Adrenal gland (tissue), 12 donors: ENCODE results near the gene RAPGEF2. TPM values are rescaled to one million over a fixed set of nuclear protein-coding genes. Genes with fewer than 3 reads are reported as not detected.
"Not testable (repeated sequence)": the region's sequence is repeated elsewhere in the genome, so short reads cannot be mapped to it uniquely, and the experiment has no call there.

Experiments used
- DNase-seq, 7 donors: peaks; one replicate each; pipeline ENCODE4 v3.0.0-alpha.2; 2019 to 2020
- H3K27ac ChIP-seq, 5 donors: fragments of 200-600 bp; sonication (generic) in 4 of 5; 1 replicate in 3 of 5; 2 replicates in 2 of 5; pipeline versions ENCODE4 v1.5.1 to v1.8.0; 2016 to 2020; ENCODE audit warnings: mild to moderate bottlenecking in 1 of 5
- H3K27me3 ChIP-seq: fragments of 200-600 bp; 2 replicates; pipeline ENCODE4 v1.8.0; 2021
- H3K36me3 ChIP-seq, 2 donors: fragments of 200-600 bp; replicated peaks in 1 of 2; 1 replicate in 1 of 2; 2 replicates in 1 of 2; pipeline versions ENCODE4 v1.5.1 to v1.8.0; 2018 to 2022
- H3K4me1 ChIP-seq, 2 donors: fragments of 200-600 bp; replicated peaks in 1 of 2; 1 replicate in 1 of 2; 2 replicates in 1 of 2; pipeline versions ENCODE4 v1.5.1 to v1.8.0; 2018 to 2021
- H3K4me3 ChIP-seq, 4 donors: fragments of 200-600 bp; sonication (generic) in 3 of 4; one replicate each; pipeline ENCODE4 v1.5.1; 2016 to 2018
- H3K9me3 ChIP-seq, 3 donors: fragments of 200-600 bp; sonication (generic) in 1 of 3; replicated peaks in 1 of 3; 1 replicate in 2 of 3; 2 replicates in 1 of 3; pipeline versions ENCODE4 v1.5.1 to v1.8.0; 2016 to 2021
- POLR2A ChIP-seq, 2 donors: fragments of 450-650 bp; IDR thresholded peaks; one replicate each; pipeline ENCODE4 v1.6.1; 2017; ENCODE audit warnings: antibody characterized with exemption in 2 of 2, mild to moderate bottlenecking in 2 of 2, moderate library complexity in 1 of 2
- WGBS, 4 donors: extraction: QIAGEN DNeasy Blood & Tissue Kit in 2 of 4; methylation state at CpG; one replicate each; pipeline versions ENCODE4 v1.1.5 to v1.1.7; 2013 to 2017; 5-methylcytosine and 5-hydroxymethylcytosine counted together
- intact Hi-C, 2 donors: fragments of 100-400 bp; cut with DNase I; formaldehyde crosslinking; loops; one replicate each; pipeline versions ENCODE4 v1.14.1 to v1.15.0; 2022 to 2023
- polyA plus RNA-seq, 3 donors: library from polyadenylated mRNA; stranded (reverse); fragments of 200-250 nt in 2 of 3; fragments of 350-450 nt in 1 of 3; fragmentation: Illumina TruSeq in 1 of 3; extraction: RNeasy Lipid Tissue Mini Kit (QIAGEN cat#74804) in 1 of 3; gene quantifications; one replicate each; pipeline ENCODE4 v1.2.3, GENCODE V29; 2013 to 2014
- total RNA-seq, 9 donors: library from RNA; depleted of rRNA in 4 of 9; stranded (reverse); fragments of >200 nt in 4 of 9; fragments of 120-200 nt in 1 of 9; fragmentation: NEBNext Ultra II Directional in 1 of 9; extraction: Animal tissue kit (Norgen Biotek cat#: 25700) in 1 of 9; gene quantifications; one replicate each; pipeline versions ENCODE4 v1.1.0 to v1.2.4, GENCODE V29; 2013 to 2023
- TF ChIP-seq, protein P1 (sequence below), 6 experiments: fragments of 450-650 bp in 4 of 6; fragments of 200-600 bp in 2 of 6; sonication (generic) in 1 of 6; IDR thresholded peaks; 1 replicate in 5 of 6; 2 replicates in 1 of 6; pipeline versions ENCODE4 v1.5.1 to v1.8.0; 2016 to 2021; ENCODE audit warnings: antibody characterized with exemption in 6 of 6, mild to moderate bottlenecking in 2 of 6, moderate library complexity in 1 of 6
- donor health status: healthy with polysubstance abuse.
- donor health status: Bipolar disorder and iron deficiency.
- donor health status: DM: yes; HTN: yes; CAD: no.
- donor health status: DM: no; HTN: no; CAD: no.
- donor health status: DM: no; HTN: no; CAD: no.
- donor health status: DM: yes; HTN: yes; CAD: no.

RAPGEF2 gene
- total and polyA plus RNA-seq, 12 donors, result 5.2 to 53.9 (median 25.3) TPM

GRCh38 chr4:159062381-159062780 lies 40.5 kb upstream of the RAPGEF2 start:
- Histone ChIP-seq H3K36me3 (no peaks in the 10 kb centered on the region), H3K4me1 (no peaks in the 10 kb centered on the region), H3K27me3 (no peaks in the 10 kb centered on the region), H3K27ac (no peak overlapping the region), H3K9me3 (no peaks in the 10 kb centered on the region), H3K4me3 (no peak overlapping the region)
- DNase-seq, result no peak
- WGBS, 4 donors, result 38 to 92% (median 80%) methylated on average over 2 of the region's 2 CpGs
- intact Hi-C loops, result no loop called here
- TF ChIP-seq, protein P1, sequence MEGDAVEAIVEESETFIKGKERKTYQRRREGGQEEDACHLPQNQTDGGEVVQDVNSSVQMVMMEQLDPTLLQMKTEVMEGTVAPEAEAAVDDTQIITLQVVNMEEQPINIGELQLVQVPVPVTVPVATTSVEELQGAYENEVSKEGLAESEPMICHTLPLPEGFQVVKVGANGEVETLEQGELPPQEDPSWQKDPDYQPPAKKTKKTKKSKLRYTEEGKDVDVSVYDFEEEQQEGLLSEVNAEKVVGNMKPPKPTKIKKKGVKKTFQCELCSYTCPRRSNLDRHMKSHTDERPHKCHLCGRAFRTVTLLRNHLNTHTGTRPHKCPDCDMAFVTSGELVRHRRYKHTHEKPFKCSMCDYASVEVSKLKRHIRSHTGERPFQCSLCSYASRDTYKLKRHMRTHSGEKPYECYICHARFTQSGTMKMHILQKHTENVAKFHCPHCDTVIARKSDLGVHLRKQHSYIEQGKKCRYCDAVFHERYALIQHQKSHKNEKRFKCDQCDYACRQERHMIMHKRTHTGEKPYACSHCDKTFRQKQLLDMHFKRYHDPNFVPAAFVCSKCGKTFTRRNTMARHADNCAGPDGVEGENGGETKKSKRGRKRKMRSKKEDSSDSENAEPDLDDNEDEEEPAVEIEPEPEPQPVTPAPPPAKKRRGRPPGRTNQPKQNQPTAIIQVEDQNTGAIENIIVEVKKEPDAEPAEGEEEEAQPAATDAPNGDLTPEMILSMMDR (IDR thresholded peaks at IDR 0.05), result no peak
- TF ChIP-seq POLR2A (IDR thresholded peaks at IDR 0.05), result no peak

DNA sequence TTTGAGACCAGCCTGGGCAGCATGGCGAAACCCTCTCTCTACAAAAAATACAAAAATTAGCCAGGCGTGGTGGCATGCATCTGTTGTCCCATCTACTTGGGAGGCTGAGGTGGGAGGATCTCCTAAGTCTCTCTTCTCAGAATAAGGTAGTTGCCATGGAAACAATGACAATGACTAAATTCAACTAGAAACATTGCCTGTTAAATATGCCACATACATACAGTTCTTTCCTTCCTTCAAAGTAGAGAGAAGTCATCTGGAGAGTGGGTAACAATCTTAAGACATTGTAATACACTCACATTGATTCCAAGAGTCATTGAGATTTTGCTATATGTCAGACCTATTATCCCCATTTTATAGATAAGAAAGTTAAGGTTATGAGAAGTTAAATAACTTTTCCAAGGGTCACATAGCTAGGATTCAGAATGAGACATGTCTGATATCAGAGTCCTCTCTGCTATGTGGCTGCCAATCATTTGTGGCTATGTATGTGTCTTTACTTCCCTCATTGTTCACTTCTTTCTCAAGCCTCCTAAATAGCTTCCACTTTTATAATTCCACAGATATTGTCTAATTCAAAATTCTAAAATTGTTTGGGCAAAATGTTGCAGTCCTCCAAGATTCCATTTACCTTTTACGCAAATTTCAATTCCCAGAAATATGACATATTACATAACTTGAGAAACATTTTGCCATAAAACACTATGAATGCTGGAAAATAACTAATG lies 37.2 kb upstream of the RAPGEF2 start:
- intact Hi-C loops, result no loop called here
- H3K27ac ChIP-seq, result no peak overlapping the region
- no peaks in the 10 kb centered on the region for H3K9me3 ChIP-seq
- no peak overlapping the region for H3K4me3 ChIP-seq
- H3K4me1 ChIP-seq, result no peaks in the 10 kb centered on the region
- TF ChIP-seq, protein P1 (IDR thresholded peaks at IDR 0.05), result no peak
- TF ChIP-seq POLR2A (IDR thresholded peaks at IDR 0.05), result no peak
- H3K27me3 ChIP-seq, result no peaks in the 10 kb centered on the region
- H3K36me3 ChIP-seq, result no peaks in the 10 kb centered on the region
- DNase-seq, result no peak
- WGBS, 4 donors, result 90 to 96% (median 94%) methylated on average over 3 of the region's 3 CpGs

- H3K27ac ChIP-seq, H3K36me3 ChIP-seq, intact Hi-C loops, H3K27me3 ChIP-seq, H3K4me3 ChIP-seq, H3K4me1 ChIP-seq, DNase-seq, H3K9me3 ChIP-seq: not testable (repeated sequence)
- 85 to 93% (median 90%) methylated on average over 5 of the region's 5 CpGs for WGBS, 4 donors
Measured at GRCh38 chr4:159068139-159068538, 34.7 kb upstream of the RAPGEF2 start.

DNA sequence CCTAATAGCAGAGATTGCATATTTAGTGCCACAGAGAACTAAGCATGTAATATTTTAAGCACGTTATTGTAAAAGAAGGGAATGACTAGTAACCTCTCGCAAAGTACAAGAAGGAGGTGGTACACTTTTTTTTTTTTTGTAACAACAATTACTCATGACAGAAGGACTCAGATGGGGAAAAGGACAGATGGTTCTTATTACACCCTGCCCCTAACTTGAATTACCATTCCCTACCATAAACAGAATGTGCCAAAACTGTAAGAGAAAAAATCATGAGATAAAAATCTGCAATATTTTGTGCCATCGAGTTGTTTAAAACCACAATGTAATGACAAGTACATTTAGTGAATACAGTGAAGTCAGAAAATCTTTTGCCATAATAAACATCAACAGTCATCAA lies 33.0 kb upstream of the RAPGEF2 start:
- no peaks in the 10 kb centered on the region for H3K4me1 ChIP-seq
- H3K36me3 ChIP-seq, result no peaks in the 10 kb centered on the region
- H3K4me3 ChIP-seq, result no peak overlapping the region
- H3K9me3 ChIP-seq, result no peaks in the 10 kb centered on the region
- WGBS, 4 donors, result 63 to 79% (median 68%) methylated on average over 3 of the region's 3 CpGs
- H3K27me3 ChIP-seq, result no peaks in the 10 kb centered on the region
- TF ChIP-seq, protein P1 (IDR thresholded peaks at IDR 0.05), result no peak
- no peak for TF ChIP-seq POLR2A (IDR thresholded peaks at IDR 0.05)
- H3K27ac ChIP-seq, result no peak overlapping the region
- intact Hi-C loops, result no loop called here
- no peak for DNase-seq

DNA sequence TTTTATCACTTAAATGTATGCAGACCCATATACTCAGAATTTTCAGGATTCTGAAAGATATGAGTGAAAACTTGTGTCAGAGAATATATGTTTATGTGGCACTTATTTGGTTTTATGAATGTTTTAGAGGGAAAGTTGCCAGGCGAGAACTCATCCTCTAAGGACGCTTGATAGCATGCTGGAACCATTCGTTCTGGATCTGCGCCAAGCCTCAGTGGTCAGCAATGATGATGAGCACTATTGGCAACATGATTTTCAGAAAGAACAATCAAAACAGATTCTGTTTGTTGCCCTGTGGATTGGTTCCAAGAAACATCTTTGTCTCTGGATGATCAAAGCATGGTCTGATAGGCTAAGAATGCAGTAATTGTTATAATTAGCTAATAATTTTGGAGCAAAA lies 32.1 kb upstream of the RAPGEF2 start:
- DNase-seq, result no peak
- intact Hi-C loops, result no loop called here

More for the DNA sequence above, 32.1 kb upstream of the RAPGEF2 start:
- TF ChIP-seq, protein P1 (IDR thresholded peaks at IDR 0.05), result no peak
- no peak for TF ChIP-seq POLR2A (IDR thresholded peaks at IDR 0.05)
- Histone ChIP-seq H3K36me3 (no peaks in the 10 kb centered on the region), H3K4me1 (no peaks in the 10 kb centered on the region), H3K9me3 (no peaks in the 10 kb centered on the region), H3K4me3 (no peak overlapping the region), H3K27ac (no peak overlapping the region), H3K27me3 (no peaks in the 10 kb centered on the region)
- 67 to 75% (median 70%) methylated on average over 4 of the region's 4 CpGs for WGBS, 4 donors
